H7 (cell line): ENCODE measurements around the gene LMO1. TPM values are rescaled to one million over a fixed set of nuclear protein-coding genes. Genes with fewer than 3 reads are reported as not detected.
A peak's percentile ranks its signal among the peaks of the same experiment; 100 is the strongest.

Experiments used
- DNase-seq: peaks from one replicate; pipeline ENCODE4 v3.0.0; 2012
- H3K27me3 ChIP-seq: 2 replicates; pipeline ENCODE4 v1.6.0; 2011; ENCODE audit warnings: mild to moderate bottlenecking, low read length; ENCODE audit not compliant: control insufficient read depth, insufficient read depth
- H3K36me3 ChIP-seq: replicated peaks from 2 replicates; pipeline ENCODE4 v1.5.1; 2011; ENCODE audit warnings: low read length; ENCODE audit not compliant: control insufficient read depth, insufficient read depth
- H3K4me3 ChIP-seq: 2 replicates; pipeline ENCODE4 v1.5.1; 2011; ENCODE audit warnings: low read depth, mild to moderate bottlenecking, control low read depth, low read length, moderate library complexity; ENCODE audit not compliant: insufficient read depth
- total RNA-seq: library from RNA; depleted of rRNA; stranded (reverse); fragments of >200 nt; shearing (Covaris generic); gene quantifications from 2 replicates; pipeline ENCODE4 v1.2.3, GENCODE V29; 2014

Gene LMO1
- total RNA-seq, 1 experiment from 2014 or later: 0.94 TPM

- peaks cover 64% of the 10 kb centered on the region for H3K27me3 ChIP-seq
- peak; percentile 61 for DNase-seq
Observed at GRCh38 chr11:8261921-8262551, 1.6 kb downstream of the LMO1 start.

GRCh38 chr11:8261291-8261690, 2.4 kb downstream of the LMO1 start:
- no peak for DNase-seq
- H3K27me3 ChIP-seq: peaks cover 57% of the 10 kb centered on the region
- no peak overlapping the region for H3K4me3 ChIP-seq
- H3K36me3 ChIP-seq: no peaks in the 10 kb centered on the region

More at GRCh38 chr11:8261921-8262551, 1.6 kb downstream of the LMO1 start:
- no peaks in the 10 kb centered on the region for H3K36me3 ChIP-seq
- H3K4me3 ChIP-seq: peak overlapping the region; percentile 48

- Histone ChIP-seq H3K27me3 (peaks cover 48% of the 10 kb centered on the region), H3K36me3 (no peaks in the 10 kb centered on the region), H3K4me3 (no peak overlapping the region)
- DNase-seq: no peak
Observed at GRCh38 chr11:8260202-8260966, 3.3 kb downstream of the LMO1 start.

- Histone ChIP-seq H3K27me3 (peaks cover 42% of the 10 kb centered on the region), H3K4me3 (no peak overlapping the region), H3K36me3 (no peaks in the 10 kb centered on the region)
- DNase-seq: no peak
Observed at GRCh38 chr11:8259306-8259959, 4.2 kb downstream of the LMO1 start.

- Histone ChIP-seq H3K27me3 (peaks cover 36% of the 10 kb centered on the region), H3K36me3 (no peaks in the 10 kb centered on the region), H3K4me3 (no peak overlapping the region)
- DNase-seq: no peak
Observed at GRCh38 chr11:8258784-8259183, 4.9 kb downstream of the LMO1 start.

- Histone ChIP-seq H3K36me3 (no peaks in the 10 kb centered on the region), H3K4me3 (no peak overlapping the region), H3K27me3 (peaks cover 32% of the 10 kb centered on the region)
- DNase-seq: no peak
Observed at GRCh38 chr11:8258289-8258688, 5.4 kb downstream of the LMO1 start.

GRCh38 chr11:8257003-8257664, 6.5 kb downstream of the LMO1 start:
- no peak overlapping the region for H3K4me3 ChIP-seq
- no peak for DNase-seq
- no peaks in the 10 kb centered on the region for H3K36me3 ChIP-seq
- H3K27me3 ChIP-seq: peaks cover 20% of the 10 kb centered on the region

GRCh38 chr11:8256271-8257002, 7.2 kb downstream of the LMO1 start:
- no peaks in the 10 kb centered on the region for H3K36me3 ChIP-seq
- no peak overlapping the region for H3K4me3 ChIP-seq
- peaks cover 14% of the 10 kb centered on the region for H3K27me3 ChIP-seq
- no peak for DNase-seq

- DNase-seq: no peak
- Histone ChIP-seq H3K27me3 (no peaks in the 10 kb centered on the region; the same call in 1 of the 2 replicates), H3K36me3 (no peaks in the 10 kb centered on the region), H3K4me3 (no peak overlapping the region)
Observed at GRCh38 chr11:8253566-8253965, 10.1 kb downstream of the LMO1 start.

- DNase-seq: no peak
Observed at GRCh38 chr11:8252946-8253345, 10.7 kb downstream of the LMO1 start.

GRCh38 chr11:8252388-8252787, 11.3 kb downstream of the LMO1 start:
- no peaks in the 10 kb centered on the region; the same call in 1 of the 2 replicates for H3K27me3 ChIP-seq
- H3K4me3 ChIP-seq: no peak overlapping the region
- no peak for DNase-seq
- no peaks in the 10 kb centered on the region for H3K36me3 ChIP-seq

More at GRCh38 chr11:8252946-8253345, 10.7 kb downstream of the LMO1 start:
- H3K27me3 ChIP-seq: no peaks in the 10 kb centered on the region; the same call in 1 of the 2 replicates
- H3K4me3 ChIP-seq: no peak overlapping the region
- no peaks in the 10 kb centered on the region for H3K36me3 ChIP-seq

- no peak for DNase-seq
- no peak overlapping the region for H3K4me3 ChIP-seq
Observed at GRCh38 chr11:8251616-8252295, 11.9 kb downstream of the LMO1 start.

GRCh38 chr11:8250981-8251615, 12.6 kb downstream of the LMO1 start:
- Histone ChIP-seq H3K4me3 (no peak overlapping the region), H3K36me3 (no peaks in the 10 kb centered on the region), H3K27me3 (no peaks in the 10 kb centered on the region; the same call in 1 of the 2 replicates)
- no peak for DNase-seq

More at GRCh38 chr11:8251616-8252295, 11.9 kb downstream of the LMO1 start:
- Histone ChIP-seq H3K36me3 (no peaks in the 10 kb centered on the region), H3K27me3 (no peaks in the 10 kb centered on the region; the same call in 1 of the 2 replicates)
